Osteoblast (primary cell): ENCODE data around the gene WRNIP1. TPM values are rescaled to one million over a fixed set of nuclear protein-coding genes. Genes with fewer than 3 reads are reported as not detected.
A peak's percentile ranks its signal among the peaks of the same experiment; 100 is the strongest.

ENCODE experiments used
- DNase-seq: peaks from one replicate; pipeline ENCODE4 v3.0.0; 2011; ENCODE audit warnings: low spot score, mixed read lengths; ENCODE audit not compliant: insufficient read length; ENCODE audit errors: missing footprints
- H2AFZ ChIP-seq: 2 replicates; pipeline ENCODE4 v1.6.0; 2011; ENCODE audit warnings: mild to moderate bottlenecking, low read length
- H3K27ac ChIP-seq: 2 replicates; pipeline ENCODE4 v1.5.1; 2011; ENCODE audit warnings: mild to moderate bottlenecking, low read depth, low read length, moderate library complexity
- H3K27me3 ChIP-seq: 2 replicates; pipeline ENCODE4 v1.6.0; 2012; ENCODE audit warnings: mild to moderate bottlenecking, control low read depth, inconsistent platforms, low read length, moderate library complexity; ENCODE audit not compliant: insufficient read depth
- H3K36me3 ChIP-seq: 2 replicates; pipeline ENCODE4 v1.5.1; 2011; ENCODE audit warnings: mild to moderate bottlenecking, low read length, control low read depth, moderate library complexity; ENCODE audit not compliant: insufficient read depth
- H3K4me1 ChIP-seq: 2 replicates; pipeline ENCODE4 v1.5.1; 2011; ENCODE audit warnings: mild to moderate bottlenecking, low read length, control low read depth, moderate library complexity; ENCODE audit not compliant: insufficient read depth
- H3K4me2 ChIP-seq: 2 replicates; pipeline ENCODE4 v1.6.0; 2011; ENCODE audit warnings: mild to moderate bottlenecking, low read length; ENCODE audit not compliant: insufficient read depth
- H3K4me3 ChIP-seq: fragments of 200-600 bp; sonication (generic); 3 replicates; pipeline ENCODE4 v1.5.1; 2012; ENCODE audit warnings: mild to moderate bottlenecking, low read length, inconsistent platforms; ENCODE audit not compliant: insufficient read depth
- H3K79me2 ChIP-seq: 2 replicates; pipeline ENCODE4 v1.6.0; 2012; ENCODE audit warnings: mild to moderate bottlenecking, low read length, control low read depth, inconsistent platforms; ENCODE audit not compliant: insufficient read depth
- H3K9me3 ChIP-seq: 2 replicates; pipeline ENCODE4 v1.5.1; 2011; ENCODE audit warnings: low read depth, low read length, control low read depth
- H4K20me1 ChIP-seq: 2 replicates; pipeline ENCODE4 v1.6.0; 2012; ENCODE audit warnings: mild to moderate bottlenecking, low read length, control low read depth; ENCODE audit not compliant: insufficient read depth
- CTCF ChIP-seq: IDR thresholded peaks from 2 replicates; pipeline ENCODE4 v1.5.1; 2011; ENCODE audit warnings: mild to moderate bottlenecking, low read depth, low read length, moderate library complexity; ENCODE audit errors: extremely low read depth
- total RNA-seq: library from RNA; depleted of rRNA; stranded (reverse); fragments of >200 nt; gene quantifications from 2 replicates; pipeline ENCODE4 v1.2.3, GENCODE V29; 2012

WRNIP1 gene
- total RNA-seq, 1 donor, result 25.3 TPM

GRCh38 chr6:2765896-2766766 is 938 bp downstream of the WRNIP1 start:
- peak overlapping the region; percentile 53 for H2AFZ ChIP-seq
- DNase-seq, result peak; percentile 93
- peak overlapping the region; percentile 91 for H3K4me3 ChIP-seq
- H3K4me1 ChIP-seq, result peaks cover 16% of the 10 kb centered on the region
- H3K4me2 ChIP-seq, result peak overlapping the region; percentile 93
- no peaks in the 10 kb centered on the region for H3K27me3 ChIP-seq
- no peaks in the 10 kb centered on the region for H3K9me3 ChIP-seq
- H3K79me2 ChIP-seq, result peaks cover 53% of the 10 kb centered on the region
- no peak for TF ChIP-seq CTCF
- H3K36me3 ChIP-seq, result peaks cover 13% of the 10 kb centered on the region
- H3K27ac ChIP-seq, result peak overlapping the region; percentile 73
- H4K20me1 ChIP-seq, result peaks cover 32% of the 10 kb centered on the region

- H4K20me1 ChIP-seq, result peaks cover 34% of the 10 kb centered on the region
- peak; percentile 8 for TF ChIP-seq CTCF
- no peaks in the 10 kb centered on the region for H3K9me3 ChIP-seq
- H3K4me2 ChIP-seq, result peak overlapping the region; percentile 93
- H3K4me3 ChIP-seq, result peak overlapping the region; percentile 91
- H3K27ac ChIP-seq, result peak overlapping the region; percentile 73
- peaks cover 62% of the 10 kb centered on the region for H3K79me2 ChIP-seq
- peak overlapping the region; percentile 53 for H2AFZ ChIP-seq
- no peaks in the 10 kb centered on the region for H3K27me3 ChIP-seq
- peaks cover 16% of the 10 kb centered on the region for H3K4me1 ChIP-seq
- H3K36me3 ChIP-seq, result peaks cover 19% of the 10 kb centered on the region
- DNase-seq, result no peak
These were observed 1.8 kb downstream of the WRNIP1 start for GRCh38 chr6:2766767-2767656.

GRCh38 chr6:2767657-2768524 is 2.7 kb downstream of the WRNIP1 start:
- H3K9me3 ChIP-seq, result no peaks in the 10 kb centered on the region
- no peak for TF ChIP-seq CTCF
- peaks cover 34% of the 10 kb centered on the region for H4K20me1 ChIP-seq
- H3K4me1 ChIP-seq, result peaks cover 16% of the 10 kb centered on the region
- H3K4me2 ChIP-seq, result peak overlapping the region; percentile 93
- H3K4me3 ChIP-seq, result peak overlapping the region; percentile 91
- H3K79me2 ChIP-seq, result peaks cover 71% of the 10 kb centered on the region
- H3K27me3 ChIP-seq, result no peaks in the 10 kb centered on the region
- peak overlapping the region; percentile 73 for H3K27ac ChIP-seq
- no peak for DNase-seq
- no peak overlapping the region for H2AFZ ChIP-seq
- H3K36me3 ChIP-seq, result peaks cover 22% of the 10 kb centered on the region
